HepG2 (cell line): ENCODE results near the gene PRDM7. TPM values are rescaled to one million over a fixed set of nuclear protein-coding genes. Genes with fewer than 3 reads are reported as not detected.

ENCODE experiments used
- AGO2 ChIP-seq: fragments of 200-400 bp; formaldehyde crosslinking; optimal IDR thresholded peaks from 2 replicates; pipeline ENCODE3; 2017; ENCODE audit warnings: mild to moderate bottlenecking, low read depth, low read length, moderate library complexity
- ARID4A ChIP-seq: sonication (generic); formaldehyde crosslinking; IDR thresholded peaks from 2 replicates; pipeline ENCODE4 v1.5.0; 2020; ENCODE audit warnings: mild to moderate bottlenecking, missing genetic modification reagents, borderline replicate concordance
- FUBP1 ChIP-seq: sonication (generic); formaldehyde crosslinking; IDR thresholded peaks from 2 replicates; pipeline ENCODE4 v1.5.1; 2020; ENCODE audit warnings: missing genetic modification reagents, mild to moderate bottlenecking, borderline replicate concordance
- GTF3A ChIP-seq: sonication (generic); formaldehyde crosslinking; conservative IDR thresholded peaks from 2 replicates; pipeline ENCODE4 v1.4.0; 2020; ENCODE audit warnings: mild to moderate bottlenecking, missing genetic modification reagents
- IRF1 ChIP-seq: sonication (generic); formaldehyde crosslinking; IDR thresholded peaks from 2 replicates; pipeline ENCODE4 v1.4.0; 2020; ENCODE audit warnings: low read depth, mild to moderate bottlenecking, missing genetic modification reagents
- MAF1 ChIP-seq: sonication (generic); formaldehyde crosslinking; IDR thresholded peaks from 2 replicates; pipeline ENCODE4 v1.5.0; 2020; ENCODE audit warnings: missing genetic modification reagents, borderline replicate concordance
- RAD21 ChIP-seq: fragments of 450-650 bp; formaldehyde crosslinking; IDR thresholded peaks from 2 replicates; pipeline ENCODE4 v1.5.0; 2020; ENCODE audit warnings: mild to moderate bottlenecking
- SIX1 ChIP-seq: sonication (generic); formaldehyde crosslinking; IDR thresholded peaks from 2 replicates; pipeline ENCODE4 v1.4.0; 2020; ENCODE audit warnings: missing genetic modification reagents, borderline replicate concordance
- SIX4 ChIP-seq: sonication (generic); formaldehyde crosslinking; IDR thresholded peaks from 2 replicates; pipeline ENCODE4 v1.4.0; 2020; ENCODE audit warnings: missing genetic modification reagents
- ZNF530 ChIP-seq: sonication (generic); formaldehyde crosslinking; IDR thresholded peaks from 2 replicates; pipeline ENCODE4 v1.5.0; 2020; ENCODE audit warnings: low read depth, mild to moderate bottlenecking, missing genetic modification reagents
- ZNF543 ChIP-seq: sonication (generic); formaldehyde crosslinking; IDR thresholded peaks from 2 replicates; pipeline ENCODE4 v1.4.0; 2020; ENCODE audit warnings: mild to moderate bottlenecking, missing genetic modification reagents
- ZNF552 ChIP-seq: sonication (generic); formaldehyde crosslinking; IDR thresholded peaks from 2 replicates; pipeline ENCODE4 v1.9.0; 2022; ENCODE audit warnings: missing genetic modification reagents, mild to moderate bottlenecking, borderline replicate concordance
- ZNF790 ChIP-seq: sonication (generic); formaldehyde crosslinking; IDR thresholded peaks from 2 replicates; pipeline ENCODE4 v1.8.0; 2022; ENCODE audit warnings: missing genetic modification reagents, mild to moderate bottlenecking, borderline replicate concordance
- ZSCAN5A ChIP-seq: sonication (generic); formaldehyde crosslinking; IDR thresholded peaks from 2 replicates; pipeline ENCODE4 v1.8.0; 2022; ENCODE audit warnings: mild to moderate bottlenecking, missing genetic modification reagents, borderline replicate concordance
- polyA plus RNA-seq, 8 experiments: library from polyadenylated mRNA; depleted of rRNA in 3 of 8; stranded (reverse) in 7 of 8; unstranded in 1 of 8; fragments of >200 nt; fragmentation: Illumina TruSeq in 4 of 8; extraction: Trizol in 4 of 8; gene quantifications; 2 replicates each; pipeline versions ENCODE4 v1.2.1 to v1.2.3, GENCODE V29; 2011 to 2016; ENCODE audit warnings: low read depth in 4 of 8, missing spikeins in 1 of 8, mixed read lengths in 1 of 8; ENCODE audit not compliant: insufficient read depth in 1 of 8
- total RNA-seq, 5 experiments: library from RNA; depleted of rRNA; stranded (reverse); fragments of >200 nt; fragmentation: Illumina TruSeq; extraction: Trizol; gene quantifications; 2 replicates each; pipeline ENCODE4 v1.2.3, GENCODE V29; 2016; ENCODE audit warnings: low read depth in 1 of 5

PRDM7 gene
- total and polyA plus RNA-seq, 2 of the 13 experiments (the other 11 are each of a cell fraction or from before 2014, with no cell fraction given): not detected

GRCh38 chr16:90022209-90023077, 54.7 kb downstream of the PRDM7 start (continued):
- TF ChIP-seq ZSCAN5A (CRISPR knock-in tag) (peak; percentile 34; the same call in 1 of the 2 replicates), SIX4 (CRISPR knock-in tag) (peak; percentile 63; the same call in 1 of the 2 replicates), AGO2 (peak; percentile 81), ZNF552 (CRISPR knock-in tag) (0 out of 2 replicates have a peak, but pooled peaks have one; percentile 56), MAF1 (0 out of 2 replicates have a peak, but pooled peaks have one; percentile 57), ZNF530 (no peak), SIX1 (no peak), RAD21 (CRISPR knock-in tag) (peak; percentile 17; the same call in 1 of the 2 replicates), IRF1 (CRISPR knock-in tag) (no peak), ARID4A (peak; percentile 98), ZNF790 (no peak), ZNF543 (CRISPR knock-in tag) (peak; percentile 87), FUBP1 (CRISPR knock-in tag) (no peak), GTF3A (CRISPR knock-in tag) (0 out of 2 replicates have a peak, but pooled peaks have one; percentile 45)
